22Rv1 (cell line): ENCODE measurements around the gene AOAH.

ENCODE experiments used
- CTCF ChIP-seq: fragments of 450-650 bp; IDR thresholded peaks from 2 replicates; pipeline ENCODE4 v1.5.1; 2017; ENCODE audit warnings: mild to moderate bottlenecking
- ZFX ChIP-seq: fragments of 450-650 bp; IDR thresholded peaks from 2 replicates; pipeline ENCODE4 v1.6.1; 2017; ENCODE audit warnings: antibody characterized with exemption, borderline replicate concordance

- TF ChIP-seq CTCF (no peak), ZFX (no peak)
These were observed 208.4 kb downstream of the AOAH start for GRCh38 chr7:36515847-36516246.
